C4-2B (cell line): Measurements from ENCODE around the gene EPHA4.

Experiments used
- H3K27ac ChIP-seq: fragments of 450-650 bp; 2 replicates; pipeline ENCODE4 v1.5.1; 2017
- ZFX ChIP-seq: fragments of 450-650 bp; IDR thresholded peaks from 2 replicates; pipeline ENCODE4 v1.6.1; 2017
- TF ChIP-seq, protein P1 (sequence below): fragments of 450-650 bp; conservative IDR thresholded peaks from 2 replicates; pipeline ENCODE4 v1.5.1; 2017; ENCODE audit warnings: mild to moderate bottlenecking

Gene EPHA4

GRCh38 chr2:221468317-221468716, 103.8 kb downstream of the EPHA4 start:
- TF ChIP-seq ZFX: no peak
- TF ChIP-seq, protein P1, sequence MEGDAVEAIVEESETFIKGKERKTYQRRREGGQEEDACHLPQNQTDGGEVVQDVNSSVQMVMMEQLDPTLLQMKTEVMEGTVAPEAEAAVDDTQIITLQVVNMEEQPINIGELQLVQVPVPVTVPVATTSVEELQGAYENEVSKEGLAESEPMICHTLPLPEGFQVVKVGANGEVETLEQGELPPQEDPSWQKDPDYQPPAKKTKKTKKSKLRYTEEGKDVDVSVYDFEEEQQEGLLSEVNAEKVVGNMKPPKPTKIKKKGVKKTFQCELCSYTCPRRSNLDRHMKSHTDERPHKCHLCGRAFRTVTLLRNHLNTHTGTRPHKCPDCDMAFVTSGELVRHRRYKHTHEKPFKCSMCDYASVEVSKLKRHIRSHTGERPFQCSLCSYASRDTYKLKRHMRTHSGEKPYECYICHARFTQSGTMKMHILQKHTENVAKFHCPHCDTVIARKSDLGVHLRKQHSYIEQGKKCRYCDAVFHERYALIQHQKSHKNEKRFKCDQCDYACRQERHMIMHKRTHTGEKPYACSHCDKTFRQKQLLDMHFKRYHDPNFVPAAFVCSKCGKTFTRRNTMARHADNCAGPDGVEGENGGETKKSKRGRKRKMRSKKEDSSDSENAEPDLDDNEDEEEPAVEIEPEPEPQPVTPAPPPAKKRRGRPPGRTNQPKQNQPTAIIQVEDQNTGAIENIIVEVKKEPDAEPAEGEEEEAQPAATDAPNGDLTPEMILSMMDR: no peak
- no peak overlapping the region for H3K27ac ChIP-seq

DNA sequence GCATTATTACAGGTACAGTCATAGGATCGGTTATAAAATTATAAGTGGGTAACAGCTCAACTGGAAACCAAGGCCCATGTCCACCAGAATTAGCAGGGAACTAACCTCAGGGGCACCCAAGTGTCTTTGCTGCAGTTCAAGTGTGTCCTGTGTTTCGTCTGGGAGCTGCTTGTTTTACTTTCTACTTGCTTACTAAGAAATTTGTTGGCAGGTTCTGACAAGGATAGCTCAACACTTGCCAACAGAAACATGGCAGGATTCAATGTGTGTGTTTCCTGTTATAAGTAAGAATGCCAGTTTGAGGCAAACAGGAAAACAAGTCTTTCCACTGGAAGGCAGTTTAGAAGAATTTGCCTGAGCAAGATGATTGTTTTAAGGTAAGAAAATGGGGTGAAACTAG, 104.5 kb downstream of the EPHA4 start:
- TF ChIP-seq, protein P1: no peak
- no peak for TF ChIP-seq ZFX
- no peak overlapping the region for H3K27ac ChIP-seq

DNA sequence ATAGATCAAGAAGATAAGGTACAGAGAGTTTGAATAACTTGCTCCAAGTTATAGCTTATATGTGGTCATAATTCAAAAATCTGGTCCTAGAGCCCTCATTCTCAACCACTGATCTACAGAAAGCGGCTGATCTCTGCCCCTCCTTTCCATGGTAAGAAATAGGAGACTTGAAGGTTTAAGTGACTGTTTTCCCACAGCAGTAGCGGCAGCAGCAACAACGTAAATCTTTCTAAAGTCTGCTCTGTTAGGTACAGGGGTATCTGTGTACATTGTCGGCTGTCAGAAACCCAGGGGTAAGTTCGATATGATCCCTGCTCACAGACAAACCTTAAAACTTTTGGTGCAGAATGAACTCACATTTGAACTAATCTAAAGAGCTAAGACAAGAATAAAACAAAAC, 105.4 kb downstream of the EPHA4 start:
- no peak for TF ChIP-seq ZFX
- TF ChIP-seq, protein P1: no peak
- H3K27ac ChIP-seq: no peak overlapping the region

DNA sequence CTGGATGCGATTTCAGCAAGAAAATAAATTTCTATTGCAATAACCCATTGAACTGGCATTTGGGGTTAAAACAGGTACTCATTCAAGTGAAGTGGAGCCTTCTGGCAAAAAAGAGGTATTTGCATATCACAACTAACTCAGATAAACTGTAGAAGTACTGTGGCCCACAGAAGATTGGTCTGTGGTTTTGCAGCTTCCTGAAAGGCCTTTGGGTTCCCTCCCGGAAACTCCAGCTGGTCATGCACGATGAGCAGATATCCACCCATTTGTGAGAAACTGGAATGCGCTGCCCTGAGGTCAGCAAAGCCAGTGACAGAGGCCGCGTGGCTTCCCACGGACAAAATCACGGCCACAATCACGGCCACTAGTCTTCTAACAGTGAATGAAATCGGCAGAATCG, 106.3 kb downstream of the EPHA4 start:
- no peak for TF ChIP-seq ZFX
- TF ChIP-seq, protein P1: no peak
- no peak overlapping the region for H3K27ac ChIP-seq

DNA sequence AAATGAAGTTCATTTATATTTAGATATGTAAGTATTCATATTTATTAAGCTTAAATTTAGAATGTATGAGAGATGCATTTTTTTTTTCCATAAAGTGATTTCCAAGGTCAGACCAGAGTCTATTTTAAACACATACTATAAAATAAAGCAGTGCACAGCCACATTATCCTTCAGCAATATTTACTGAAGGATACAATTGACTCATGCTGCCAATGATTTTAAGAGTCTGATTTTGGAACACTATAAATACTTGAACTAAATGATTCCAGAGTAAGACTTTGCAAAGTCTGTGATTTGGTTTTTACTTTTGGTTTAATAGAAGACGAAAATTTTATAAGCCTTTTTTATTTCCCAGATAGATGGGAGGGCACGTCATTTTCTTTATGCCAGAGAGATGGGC, 107.1 kb downstream of the EPHA4 start:
- no peak overlapping the region for H3K27ac ChIP-seq
- TF ChIP-seq ZFX: no peak
- TF ChIP-seq, protein P1: no peak

GRCh38 chr2:221463241-221463896, 108.7 kb downstream of the EPHA4 start:
- TF ChIP-seq, protein P1: no peak
- no peak for TF ChIP-seq ZFX
- H3K27ac ChIP-seq: no peak overlapping the region

- H3K27ac ChIP-seq: no peak overlapping the region
- no peak for TF ChIP-seq ZFX
- TF ChIP-seq, protein P1: no peak
These were observed 110.2 kb downstream of the EPHA4 start for GRCh38 chr2:221461901-221462300.
